Activated CD4-positive, alpha-beta T cell treated with anti-CD3 and anti-CD28 coated beads for 48 hours (primary cell): Measurements from ENCODE around the gene G0S2.

Experiments used
- DNase-seq: peaks from one replicate; pipeline ENCODE4 v3.0.0-alpha.2; 2020

The G0S2 gene

DNA sequence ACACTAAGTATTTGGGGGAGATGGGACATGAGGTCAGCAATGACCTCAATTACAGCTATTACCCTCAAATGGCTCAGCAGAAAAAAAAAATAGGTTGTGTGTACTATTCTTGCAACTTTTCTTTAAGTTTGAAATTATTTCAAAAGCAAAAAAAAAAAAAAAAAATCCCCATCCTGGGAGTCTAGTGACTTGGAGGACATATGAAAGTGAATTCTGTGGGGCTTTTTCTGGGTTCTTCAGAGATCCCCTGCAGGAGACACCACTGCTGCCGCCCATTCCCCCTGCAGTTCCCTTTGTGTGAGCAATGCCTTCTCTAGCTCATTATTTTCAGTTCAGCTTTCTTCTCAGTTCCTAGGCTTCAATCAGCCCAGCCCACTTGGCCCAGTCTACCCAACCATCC, 46.1 kb downstream of the G0S2 start:
- DNase-seq, result no peak

DNA sequence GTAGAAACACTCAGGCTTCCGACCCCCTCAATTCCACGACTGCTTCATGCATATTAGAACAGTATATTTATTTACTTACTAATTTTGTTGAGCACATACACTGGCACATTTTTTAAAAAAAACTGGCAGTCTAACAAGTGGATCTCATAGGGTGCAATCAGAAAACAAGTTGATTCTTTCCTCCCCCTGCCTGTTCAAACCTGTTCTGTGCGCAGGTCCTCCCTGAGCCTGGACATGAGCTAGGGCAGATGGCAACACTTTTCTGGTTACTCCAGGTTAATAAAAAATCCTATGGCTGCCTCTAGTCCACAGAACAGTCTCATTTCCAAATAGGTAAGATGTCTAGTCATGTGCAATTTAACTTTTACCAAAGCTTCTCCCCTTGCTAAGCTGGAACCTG, 48.1 kb downstream of the G0S2 start:
- DNase-seq, result no peak

DNA sequence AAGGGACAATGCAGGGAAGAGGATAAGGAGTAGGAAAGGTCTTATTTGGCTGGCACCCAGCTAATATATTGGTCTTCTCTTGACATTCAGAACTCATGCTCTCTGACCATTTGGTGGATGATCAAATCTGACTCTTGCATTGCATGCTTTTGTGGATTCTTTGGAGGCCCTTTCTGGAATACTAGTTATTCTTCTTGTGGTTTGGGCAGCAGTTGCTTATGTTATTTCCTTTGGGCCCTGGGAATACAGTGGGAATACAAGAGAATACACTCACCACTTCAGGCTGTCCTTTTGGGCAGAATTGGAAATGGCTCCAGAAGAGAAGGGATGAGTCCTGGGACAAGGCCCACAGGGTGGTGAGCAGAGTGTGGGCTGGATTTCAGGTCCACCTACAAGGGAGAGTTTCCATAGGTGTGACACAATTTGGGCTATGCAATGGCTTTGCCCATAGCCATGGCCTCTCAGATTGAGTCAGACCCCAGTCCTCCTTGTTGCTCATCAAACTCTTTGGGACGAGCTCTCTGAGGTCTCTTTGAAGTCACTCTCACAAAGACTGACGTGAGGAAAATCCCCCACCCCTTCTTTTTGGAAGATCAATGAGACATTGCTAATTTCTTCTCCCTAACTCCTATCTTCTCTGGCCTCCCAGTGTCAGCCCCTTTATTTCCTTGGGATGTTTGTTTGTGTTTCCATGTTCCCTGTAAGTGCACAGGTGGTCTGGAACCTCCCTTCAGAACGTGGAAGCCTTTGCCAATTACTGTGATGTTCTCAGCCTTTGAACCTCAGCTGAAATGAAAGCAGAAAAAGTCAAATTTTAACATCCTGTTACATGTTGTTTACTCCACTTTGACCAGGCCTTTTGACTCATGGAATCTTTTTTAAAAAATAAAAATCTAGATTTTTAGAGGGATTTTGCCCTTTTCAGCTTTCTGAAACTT, 48.8 kb downstream of the G0S2 start:
- DNase-seq, result peak; percentile 68
